ENCODE data around the gene STRIT1.

The STRIT1 gene

DNA sequence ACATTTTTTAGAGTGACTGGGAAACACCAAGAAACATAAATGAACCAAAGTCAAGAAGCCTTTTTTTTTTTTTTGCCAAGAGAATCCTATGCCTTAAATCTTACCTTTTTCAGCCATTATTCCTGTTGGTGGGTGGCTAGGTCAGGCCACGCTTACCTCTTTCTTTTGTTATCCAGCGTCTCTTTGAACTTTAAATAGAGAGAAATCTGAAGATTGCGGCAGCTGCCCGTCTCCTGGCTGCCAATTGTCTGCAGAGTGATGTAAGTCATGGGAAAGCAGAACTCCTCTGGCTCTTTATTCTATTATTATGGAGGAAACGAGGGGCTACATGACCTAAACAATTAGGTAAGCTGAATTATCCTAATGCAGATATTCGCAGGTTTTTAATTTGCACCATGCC, at the start of gene STRIT1:
STRIT1 (minus strand) TSS at position 168 of the 400 bp plus-strand sequence.
- no peak for DNase-seq (ENCODE audit: low read depth)

DNA sequence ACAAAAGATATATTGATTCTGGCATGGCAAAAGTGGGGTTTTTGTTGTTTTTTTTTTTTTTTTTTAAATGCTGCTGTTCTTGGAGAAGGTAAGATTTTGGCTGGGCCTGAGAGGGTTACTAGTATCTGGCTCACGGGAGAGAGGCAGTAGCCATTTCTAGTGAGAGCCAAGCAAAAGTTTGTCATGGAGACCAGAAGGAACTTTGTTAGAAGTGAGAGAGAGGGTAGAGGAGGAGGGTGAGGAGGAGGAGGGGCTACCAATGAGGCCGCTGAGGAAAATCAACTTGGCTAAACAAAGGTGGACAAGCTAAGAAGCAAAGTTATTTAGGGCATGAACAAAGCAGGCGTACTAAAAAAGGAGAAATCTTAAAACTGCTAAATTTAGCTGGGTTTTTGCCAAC, 48.9 kb upstream of the STRIT1 start:
- no peak for DNase-seq (ENCODE audit: low read depth)

DNA sequence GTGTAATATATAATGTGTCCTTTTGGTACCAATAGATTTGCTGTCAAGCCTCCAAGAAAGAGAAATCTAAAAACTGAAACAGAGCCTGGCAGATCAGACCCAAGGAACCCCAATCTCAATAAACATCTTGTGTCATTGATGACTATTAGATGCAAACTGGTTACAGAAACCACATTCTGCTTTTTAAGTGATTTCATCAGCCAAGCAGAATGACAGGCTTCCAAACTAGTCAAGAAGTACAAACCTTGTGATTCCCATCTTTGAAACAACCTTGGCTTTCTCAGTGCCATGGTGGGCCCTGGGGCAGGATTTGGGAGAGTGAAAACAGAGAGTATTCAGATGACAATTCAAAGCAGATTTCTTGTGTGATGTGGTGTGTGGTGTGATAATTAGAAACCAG, 45.6 kb upstream of the STRIT1 start:
- no peak for DNase-seq (ENCODE audit: low read depth)

DNA sequence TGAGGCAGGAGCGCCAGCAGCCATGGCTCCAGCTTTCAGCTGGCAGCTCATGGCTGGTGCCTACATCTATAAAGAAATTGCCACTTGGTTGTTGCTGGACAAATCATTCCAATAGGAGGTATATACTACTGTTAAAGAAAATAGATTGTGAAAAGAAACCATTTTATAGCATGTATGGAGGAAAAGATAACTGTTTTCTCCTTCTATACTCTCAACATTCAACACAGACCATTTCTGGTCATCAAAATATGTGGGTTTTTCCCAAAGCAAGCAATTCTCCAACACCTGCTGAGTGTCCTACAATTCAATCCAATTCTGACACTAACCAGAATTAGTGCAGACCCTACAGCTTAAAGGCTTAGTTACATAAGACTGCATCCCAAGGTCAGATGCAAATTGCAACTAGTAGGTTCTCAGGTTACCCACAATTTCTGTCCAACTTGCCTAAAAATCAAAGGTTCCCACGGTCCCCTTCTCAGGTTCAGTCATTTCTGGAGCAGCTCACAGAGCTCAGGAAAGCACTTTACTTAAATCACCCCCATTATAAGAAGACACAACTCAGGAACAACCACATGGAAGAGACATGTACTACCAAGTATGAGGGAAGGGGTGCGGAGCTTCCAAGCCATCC, 42.4 kb upstream of the STRIT1 start:
- no peak for DNase-seq (ENCODE audit: low read depth)

DNA sequence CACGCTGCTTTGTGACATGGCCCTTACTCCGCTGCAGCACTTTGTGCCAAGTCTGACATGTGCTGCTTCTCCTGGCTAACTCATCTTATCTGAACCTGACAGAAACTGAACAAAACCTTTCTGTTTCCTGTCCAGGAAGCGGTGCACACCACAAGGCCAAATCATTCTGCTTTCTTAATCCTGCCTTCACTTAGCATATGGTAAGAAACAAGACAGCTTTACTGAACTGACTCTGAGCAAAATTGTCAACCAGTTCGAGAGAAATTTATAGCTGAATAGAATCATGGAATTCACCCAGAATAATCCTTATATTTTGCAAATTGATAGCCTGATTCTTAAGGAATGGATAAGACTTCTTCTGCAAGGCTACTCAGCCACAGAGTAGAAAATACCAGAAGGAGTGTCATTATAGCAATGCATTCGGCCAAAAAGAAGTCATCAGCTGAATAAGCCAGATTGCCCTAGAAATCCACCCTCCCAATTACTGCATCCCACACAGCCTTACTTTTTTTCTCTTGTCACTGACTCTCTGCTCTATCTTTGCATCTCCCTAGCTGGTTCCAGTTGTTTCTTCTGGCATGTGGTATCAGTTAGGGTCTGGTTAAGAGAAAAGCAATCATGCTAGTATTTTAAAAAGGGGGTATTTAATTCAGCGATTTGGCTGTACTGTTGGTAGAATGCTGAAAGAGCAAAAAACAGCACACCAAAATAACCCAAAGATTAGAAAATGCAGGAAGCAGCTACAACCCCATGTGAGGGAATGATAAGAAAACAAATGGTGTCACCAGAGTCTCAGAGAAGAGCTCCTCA, 41.6 kb upstream of the STRIT1 start:
- DNase-seq (ENCODE audit: low read depth), result no peak

DNA sequence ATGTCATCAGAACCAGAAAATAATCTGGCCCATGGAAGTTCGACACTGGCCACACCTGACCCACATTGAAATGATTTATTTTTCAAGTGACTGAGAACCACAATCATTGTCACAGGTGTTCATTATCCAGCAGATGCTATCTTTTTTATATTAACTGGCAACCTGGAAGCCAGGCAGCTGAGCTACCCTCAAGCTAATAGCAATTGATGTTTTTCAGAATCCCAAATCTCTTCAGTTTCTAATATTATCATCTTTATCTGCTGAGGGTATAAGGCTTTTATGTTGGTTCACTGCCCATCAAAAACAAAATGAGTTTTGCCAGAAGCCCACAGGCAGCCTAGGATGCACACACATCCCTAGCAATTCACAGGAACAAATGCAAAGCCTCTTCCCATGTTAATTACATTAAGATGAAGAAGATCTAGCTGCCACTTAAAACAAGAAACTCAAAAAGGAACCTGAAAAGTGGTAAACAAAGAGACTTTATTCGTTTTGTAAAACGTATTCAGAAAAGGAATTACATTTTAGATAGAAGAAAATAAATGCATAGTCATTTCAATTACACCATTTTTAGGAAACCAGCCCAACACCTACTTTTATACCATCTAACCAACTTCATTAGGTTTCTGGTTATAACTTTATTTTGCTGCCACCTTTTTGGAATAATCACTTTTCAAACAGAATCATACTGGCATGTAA, 40.9 kb upstream of the STRIT1 start:
- no peak for DNase-seq (ENCODE audit: low read depth)

DNA sequence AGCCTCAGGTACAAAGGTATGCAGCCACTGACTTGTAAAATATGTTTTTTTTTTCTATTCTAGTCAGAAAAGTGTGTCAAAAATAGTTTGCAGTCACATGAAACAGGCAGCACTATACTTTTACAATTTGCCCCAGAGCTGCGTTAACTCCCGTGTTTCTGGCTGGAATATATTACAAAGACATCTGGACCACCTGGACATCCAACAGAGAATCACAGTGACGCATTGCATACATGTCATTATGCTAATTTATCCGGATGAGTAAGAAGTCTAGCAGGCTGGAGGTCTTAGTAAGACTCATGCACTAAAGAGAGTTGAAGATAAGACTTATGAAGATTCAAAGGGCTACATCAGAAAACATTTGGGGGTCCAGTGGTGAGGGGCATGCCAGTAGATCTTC, 39.2 kb upstream of the STRIT1 start:
- no peak for DNase-seq (ENCODE audit: low read depth)

DNA sequence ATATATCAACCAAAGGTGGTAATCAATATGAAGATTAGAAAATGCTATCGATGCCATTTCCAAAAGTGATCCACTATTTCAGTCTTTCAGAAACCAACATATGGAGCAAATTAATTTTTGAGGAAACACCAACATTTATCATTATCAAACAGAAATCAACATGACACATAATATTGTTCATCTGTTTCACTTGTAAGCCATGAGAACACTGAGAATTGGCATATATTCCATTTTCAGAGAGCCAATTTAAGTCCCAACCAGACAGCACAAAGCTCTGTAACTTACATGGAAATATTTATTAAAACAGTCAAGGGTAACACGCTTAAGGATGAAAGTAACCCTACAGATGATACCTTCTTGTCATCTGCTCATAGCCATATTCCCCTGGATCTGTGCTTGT, 37.6 kb upstream of the STRIT1 start:
- no peak for DNase-seq (ENCODE audit: low read depth)

DNA sequence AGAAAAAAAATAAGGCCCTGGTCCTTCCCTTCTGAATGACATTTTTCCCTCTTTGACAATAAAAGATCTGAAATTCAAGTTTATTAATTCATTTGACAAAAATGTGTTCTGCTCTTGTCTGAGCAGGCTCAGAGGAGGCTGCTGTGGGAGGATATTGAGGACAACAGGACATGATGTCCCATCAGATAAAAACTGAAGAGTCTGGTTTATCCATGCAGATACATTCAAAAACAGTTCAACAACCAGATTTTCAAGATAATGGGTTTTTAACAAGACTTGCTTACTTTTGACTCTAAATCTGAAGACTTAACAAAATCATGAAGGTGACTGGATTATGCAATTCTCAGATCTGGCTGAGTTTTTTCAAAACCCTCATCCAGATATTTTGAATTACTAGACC, 36.9 kb upstream of the STRIT1 start:
- DNase-seq (ENCODE audit: low read depth), result no peak

DNA sequence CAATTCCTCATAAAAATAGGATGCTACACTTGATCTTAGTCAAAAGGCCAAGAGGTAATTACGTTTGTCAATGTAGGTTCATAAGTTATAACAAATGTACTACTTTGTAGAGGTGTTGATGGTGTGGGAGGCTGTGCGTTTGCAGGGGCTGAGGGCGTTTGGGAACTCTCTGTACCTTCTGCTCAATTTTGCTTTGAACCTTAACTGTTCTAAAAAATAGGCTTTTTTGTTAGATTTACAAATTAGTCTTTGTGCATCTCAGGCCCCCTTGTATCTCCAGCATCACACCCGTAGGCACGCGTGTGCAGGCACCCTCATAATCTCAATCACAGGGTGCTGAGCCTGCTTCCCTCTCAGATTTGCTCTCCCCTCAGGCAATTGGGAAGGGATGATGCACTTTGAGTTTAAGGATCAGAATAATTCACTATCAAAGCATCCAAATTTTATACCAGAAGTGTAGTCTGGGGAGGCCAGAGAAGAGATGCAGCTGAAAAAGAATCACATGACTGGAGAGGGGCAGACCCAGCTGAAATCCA, 36.1 kb upstream of the STRIT1 start:
- no peak for DNase-seq (ENCODE audit: low read depth)

DNA sequence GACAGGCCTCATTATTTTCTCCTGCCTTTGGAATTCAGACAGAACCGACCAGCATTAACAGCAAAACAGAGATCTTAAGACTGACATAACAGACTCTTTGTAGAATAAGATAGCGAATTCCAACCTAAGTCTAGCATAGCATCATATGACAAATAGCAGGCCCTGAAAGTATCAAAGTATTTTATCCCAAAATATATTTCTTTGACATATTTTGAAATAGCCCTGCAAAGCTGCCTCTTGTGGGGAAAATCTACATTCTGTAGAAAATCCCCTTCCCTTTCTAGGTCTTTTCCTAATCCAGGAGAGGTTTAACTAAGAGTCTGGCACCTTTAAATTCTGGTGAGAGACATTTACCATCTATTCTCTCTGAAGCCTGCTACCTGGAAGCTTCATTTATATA, 34.4 kb upstream of the STRIT1 start:
- no peak for DNase-seq (ENCODE audit: low read depth)

DNA sequence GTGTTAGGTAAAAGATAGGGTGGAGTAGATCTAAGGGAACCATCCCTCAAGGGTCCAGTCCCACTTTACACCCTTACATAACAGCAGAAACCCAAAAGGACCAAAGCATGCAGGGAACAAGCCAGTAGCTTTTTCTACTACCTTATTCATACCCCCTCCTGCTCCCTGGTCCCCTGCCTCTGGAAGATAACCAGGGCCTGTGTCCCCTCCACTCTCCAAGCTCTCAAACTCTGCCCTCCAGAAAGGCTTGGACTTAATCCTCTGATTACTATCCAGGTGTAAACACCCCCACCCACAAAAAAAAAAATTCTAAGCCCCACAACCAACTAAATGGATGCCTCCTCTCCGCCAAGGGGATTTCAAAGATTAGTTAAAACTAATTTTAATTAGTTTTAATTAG, 33.9 kb upstream of the STRIT1 start:
- no peak for DNase-seq (ENCODE audit: low read depth)

DNA sequence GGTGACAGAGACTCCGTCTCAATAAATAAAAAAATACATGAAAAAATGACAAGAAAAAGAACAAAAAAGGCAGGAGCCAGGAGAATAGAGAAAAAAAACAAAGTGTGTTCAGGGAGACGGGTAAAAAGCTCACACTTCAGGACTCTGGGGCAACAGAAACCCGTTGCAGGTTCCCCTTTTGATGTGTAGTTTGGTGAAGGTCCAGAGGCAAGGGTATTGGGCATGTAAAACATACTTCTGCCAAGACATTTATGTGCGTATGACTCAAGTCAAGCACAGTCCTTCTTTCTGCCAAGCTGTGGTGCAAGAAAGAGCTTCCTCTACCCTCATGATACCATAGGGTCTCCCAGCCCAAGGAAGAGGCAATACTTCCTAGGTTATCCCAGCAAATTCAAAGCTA, 33.4 kb upstream of the STRIT1 start:
- DNase-seq (ENCODE audit: low read depth), result no peak

DNA sequence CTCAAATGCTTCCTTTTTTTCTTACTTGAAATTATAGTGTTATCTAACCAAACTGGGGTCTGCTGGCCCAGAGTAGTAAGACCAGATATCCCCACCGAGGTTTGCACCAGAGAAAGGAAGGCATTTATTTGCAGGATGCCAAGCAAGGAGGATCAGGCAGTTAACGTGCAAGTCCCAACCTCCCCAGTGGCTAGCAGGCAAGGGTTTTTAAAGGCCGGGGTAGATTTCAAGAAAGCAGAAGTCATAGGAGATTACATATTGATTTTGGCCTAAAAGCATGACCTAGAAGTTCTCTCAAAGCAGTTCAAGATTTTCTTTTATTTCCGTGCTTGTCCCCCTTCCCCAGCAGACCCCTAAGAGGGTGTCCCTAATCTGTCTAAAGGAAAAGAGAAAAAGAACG, 32.8 kb upstream of the STRIT1 start:
- DNase-seq (ENCODE audit: low read depth), result no peak

DNA sequence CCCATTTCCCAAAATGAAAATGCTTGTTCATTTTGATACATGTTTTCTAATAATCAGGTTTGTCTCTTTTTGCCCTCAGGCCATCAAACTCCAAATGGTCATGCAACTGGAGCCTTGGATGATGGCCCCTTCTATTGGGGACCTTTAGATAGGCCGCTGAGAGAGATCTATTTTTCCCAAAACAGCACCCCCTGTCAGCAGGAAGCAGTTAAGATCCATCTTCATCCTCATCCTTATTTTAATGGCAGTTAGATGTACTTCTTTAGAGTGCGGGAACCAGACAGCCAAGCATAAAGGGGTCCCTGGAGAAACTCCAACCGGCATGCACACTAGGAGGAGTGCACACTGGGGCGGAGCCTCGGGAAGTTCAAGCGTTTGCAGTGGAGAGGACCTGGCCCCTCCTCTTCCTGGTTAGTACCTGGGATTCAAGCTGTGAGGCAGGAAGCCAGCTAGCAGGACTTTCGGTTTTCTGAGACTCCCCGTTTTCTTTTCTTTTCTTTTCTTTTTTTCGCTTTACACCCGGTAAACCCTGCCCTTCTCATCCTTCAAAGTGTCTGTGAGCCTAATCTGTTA, 31.9 kb upstream of the STRIT1 start:
- DNase-seq (ENCODE audit: low read depth), result no peak

DNA sequence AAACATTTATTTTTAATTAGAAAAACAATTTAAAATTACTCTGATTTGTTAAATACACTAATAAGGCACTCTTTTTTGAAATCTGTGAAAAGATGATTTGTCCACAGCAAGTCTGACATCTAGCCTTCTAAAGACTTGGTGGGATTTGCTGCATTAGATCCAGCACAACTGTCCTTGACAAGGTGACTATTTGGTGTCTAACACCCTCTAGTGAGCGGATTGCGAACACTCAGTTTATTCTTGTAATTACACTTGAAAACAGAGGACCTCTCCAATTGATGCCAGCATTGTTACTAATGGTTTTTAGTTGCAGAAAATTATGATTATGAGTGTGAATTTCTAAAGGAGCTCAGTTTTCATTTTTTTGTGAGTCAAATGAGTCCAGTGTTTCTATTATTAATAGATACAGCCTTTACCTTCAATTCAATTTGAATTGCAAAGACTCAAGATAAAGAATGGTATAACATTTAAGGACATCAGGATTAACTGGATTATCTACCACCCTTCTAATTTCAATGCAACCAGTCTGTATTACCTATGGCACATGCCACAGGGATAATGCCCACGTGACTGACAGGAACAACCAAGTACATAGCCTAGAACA, 29.7 kb upstream of the STRIT1 start:
- DNase-seq (ENCODE audit: low read depth), result no peak

DNA sequence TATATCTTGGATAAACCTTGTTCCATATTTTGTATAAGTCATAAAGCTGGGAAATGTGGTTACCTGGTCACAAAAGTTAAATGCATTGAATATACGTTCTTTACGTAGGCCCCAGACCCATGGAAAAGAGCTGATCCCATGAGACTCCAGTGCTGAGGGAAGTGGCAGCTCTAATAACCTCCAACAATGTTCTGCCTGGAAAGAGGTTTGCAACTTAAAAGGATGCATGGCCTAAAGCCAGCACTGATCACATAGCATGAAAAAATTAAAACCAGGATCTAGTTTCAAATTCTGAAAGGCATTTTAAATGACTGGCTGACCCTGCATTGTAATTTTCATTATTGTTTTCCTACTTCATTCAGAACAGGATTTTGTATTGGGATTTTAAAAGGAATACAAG, 27.9 kb upstream of the STRIT1 start:
- no peak for DNase-seq (ENCODE audit: low read depth)

DNA sequence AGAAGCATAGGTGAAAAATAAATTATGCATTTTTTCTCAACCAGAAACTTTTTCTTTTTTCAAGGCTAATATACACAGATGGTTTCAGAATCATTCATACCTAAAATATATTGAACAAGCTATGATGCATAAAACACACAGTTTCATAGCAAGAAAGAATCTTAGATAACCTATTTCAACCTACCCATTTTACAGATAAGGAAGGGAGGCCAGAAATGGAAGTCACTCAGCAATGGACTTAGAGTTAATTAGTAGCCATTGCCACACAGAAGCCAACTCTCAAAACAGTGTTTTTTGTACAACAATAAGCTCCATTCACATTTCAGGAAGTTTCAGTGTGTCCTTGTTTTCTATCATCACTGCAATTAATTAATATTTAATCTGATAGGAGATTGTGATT, 27.5 kb upstream of the STRIT1 start:
- DNase-seq (ENCODE audit: low read depth), result no peak

DNA sequence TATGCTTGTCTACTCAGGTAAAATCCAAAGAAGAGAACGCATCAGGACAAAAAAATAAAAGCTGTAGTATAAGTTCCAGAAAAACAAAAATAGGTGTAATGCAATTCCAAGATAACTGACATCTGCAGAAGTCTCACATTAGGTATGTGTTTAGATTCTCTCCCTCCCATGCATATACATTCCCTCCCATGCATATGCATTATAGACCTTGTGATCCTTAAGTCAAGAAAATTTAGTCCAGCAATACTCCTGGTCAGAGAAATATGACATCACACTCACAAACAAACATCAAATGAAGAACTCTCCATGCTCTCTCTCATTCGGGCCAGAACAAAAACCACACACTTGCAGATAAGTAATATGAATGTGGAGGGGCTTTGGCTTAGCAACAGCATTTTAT, 25.3 kb upstream of the STRIT1 start:
- DNase-seq (ENCODE audit: low read depth), result no peak

DNA sequence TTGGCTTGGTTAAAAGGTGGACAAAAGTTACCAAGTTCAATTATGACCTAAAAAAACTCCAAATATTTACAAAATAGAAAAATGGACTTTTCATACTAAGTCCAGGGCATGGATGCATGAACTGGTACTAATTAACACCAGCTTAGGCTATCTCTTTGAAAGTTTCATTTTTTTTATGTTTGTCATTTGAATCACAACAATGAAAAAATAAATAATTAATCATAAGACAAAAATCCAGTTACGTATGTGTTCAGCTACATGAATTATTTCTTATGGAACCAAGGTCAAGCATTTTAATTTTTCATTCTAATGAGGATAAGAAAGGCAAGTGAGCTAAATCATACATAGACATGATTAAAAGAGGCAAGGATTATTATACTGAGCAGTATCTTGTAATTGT, 23.7 kb upstream of the STRIT1 start:
- no peak for DNase-seq (ENCODE audit: low read depth)

DNA sequence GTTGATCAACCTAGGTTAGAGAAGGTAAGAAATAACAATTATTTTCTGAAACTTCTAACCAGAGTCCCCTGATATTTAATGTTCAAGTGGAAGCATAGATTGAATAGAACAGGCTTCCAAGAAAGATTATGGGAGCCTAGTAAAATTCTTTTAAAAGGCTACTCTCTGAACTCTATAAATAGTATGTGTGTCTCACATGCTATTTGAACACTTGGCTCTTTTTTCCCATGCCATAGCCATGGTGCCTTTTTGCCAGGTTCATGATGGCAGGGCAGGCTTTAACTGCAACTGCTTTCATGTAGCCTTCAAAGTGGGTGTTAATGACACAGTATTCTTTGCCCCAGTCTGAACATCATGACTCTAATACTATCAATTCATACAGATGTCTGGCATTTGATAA, 22.9 kb upstream of the STRIT1 start:
- DNase-seq (ENCODE audit: low read depth), result no peak

DNA sequence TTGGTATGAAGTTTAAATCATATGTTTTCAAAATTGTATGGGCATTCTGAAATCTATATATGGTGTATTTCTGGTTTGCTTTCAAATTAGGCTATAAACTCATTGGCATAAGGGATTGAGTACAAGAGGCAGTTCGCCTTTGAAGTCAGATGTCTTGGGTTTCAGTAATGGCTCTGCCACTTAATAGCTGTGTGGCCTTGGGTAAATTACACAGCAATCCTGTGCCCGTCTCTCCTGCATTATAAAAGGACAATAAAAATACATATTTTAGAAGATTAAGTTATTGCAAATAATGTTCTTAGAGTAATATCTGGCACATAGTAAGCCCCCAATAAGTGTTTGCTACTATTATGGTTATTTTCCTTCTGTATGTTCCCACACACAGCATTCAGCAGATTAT, 20.4 kb upstream of the STRIT1 start:
- DNase-seq (ENCODE audit: low read depth), result no peak
